K562 (cell line): Measurements from ENCODE around the gene CHCT1. TPM values are rescaled to one million over a fixed set of nuclear protein-coding genes. Genes with fewer than 3 reads are reported as not detected.
A peak's percentile ranks its signal among the peaks of the same experiment; 100 is the strongest.

Experiments
- CREM ChIP-seq: IDR thresholded peaks from 2 replicates; pipeline ENCODE4 v1.6.1; 2014; ENCODE audit warnings: antibody characterized with exemption, low read depth
- E2F3 ChIP-seq: fragments of 250-450 bp; sonication (Bioruptor Pico); IDR thresholded peaks from 2 replicates; pipeline ENCODE4 v1.4.0; 2020; ENCODE audit warnings: mild to moderate bottlenecking
- EWSR1 ChIP-seq: fragments of 450-650 bp; IDR thresholded peaks from 2 replicates; pipeline ENCODE4 v1.6.1; 2018; ENCODE audit warnings: borderline replicate concordance, mild to moderate bottlenecking, low read depth, moderate library complexity; ENCODE audit not compliant: partially characterized antibody
- MCM5 ChIP-seq: fragments of 450-650 bp; IDR thresholded peaks from 2 replicates; pipeline ENCODE4 v1.6.1; 2016; ENCODE audit warnings: low read depth
- ZBED1 ChIP-seq: IDR thresholded peaks from 2 replicates; pipeline ENCODE4 v1.6.1; 2014
- ZBTB17 ChIP-seq: fragments of 450-650 bp; formaldehyde crosslinking; IDR thresholded peaks from 2 replicates; pipeline ENCODE4 v1.4.0; 2020; ENCODE audit warnings: mild to moderate bottlenecking
- ZNF224 ChIP-seq: sonication (generic); formaldehyde crosslinking; IDR thresholded peaks from 2 replicates; pipeline ENCODE4 v1.8.0; 2022; ENCODE audit warnings: mild to moderate bottlenecking, missing genetic modification reagents
- polyA plus RNA-seq, 8 experiments: library from polyadenylated mRNA; depleted of rRNA in 4 of 8; stranded (reverse) in 5 of 8; unstranded in 3 of 8; fragments of >200 nt; fragmentation: Nextera tagmentation in 2 of 8; fragmentation: Illumina TruSeq in 1 of 8; extraction: Ambion mirVana in 2 of 8; extraction: Trizol in 1 of 8; gene quantifications; 2 replicates each; pipeline versions ENCODE4 v1.2.1 to v1.2.3, GENCODE V29; 2011 to 2014; ENCODE audit warnings: inconsistent platforms in 1 of 8, missing spikeins in 1 of 8
- total RNA-seq, 7 experiments: library from RNA; depleted of rRNA in 6 of 7; stranded (reverse); fragments of >200 nt in 6 of 7; fragmentation: Illumina TruSeq in 2 of 7; extraction: Trizol in 2 of 7; gene quantifications; 2 replicates each; pipeline versions ENCODE4 v1.2.1 to v1.2.3, GENCODE V29; 2011 to 2021; ENCODE audit warnings: low replicate concordance in 1 of 7
- TF ChIP-seq, protein P1 (sequence below): sonication (generic); formaldehyde crosslinking; IDR thresholded peaks from 2 replicates; pipeline ENCODE4 v1.8.1; 2023; ENCODE audit warnings: mild to moderate bottlenecking, missing genetic modification reagents
- TF ChIP-seq, protein P2 (sequence below): fragments of 450-650 bp; IDR thresholded peaks from 2 replicates; pipeline ENCODE4 v1.6.1; 2016; ENCODE audit warnings: antibody characterized with exemption
- TF ChIP-seq, protein P3 (sequence below): fragments of 200-600 bp; sonication (generic); IDR thresholded peaks from one replicate; pipeline ENCODE4 v1.6.1; 2012; ENCODE audit warnings: mild to moderate bottlenecking, low read depth, low read length, inconsistent platforms

The CHCT1 gene
- total and polyA plus RNA-seq, 9 of the 15 experiments (the other 6 are each of a cell fraction or from before 2014, with no cell fraction given), result not detected

DNA sequence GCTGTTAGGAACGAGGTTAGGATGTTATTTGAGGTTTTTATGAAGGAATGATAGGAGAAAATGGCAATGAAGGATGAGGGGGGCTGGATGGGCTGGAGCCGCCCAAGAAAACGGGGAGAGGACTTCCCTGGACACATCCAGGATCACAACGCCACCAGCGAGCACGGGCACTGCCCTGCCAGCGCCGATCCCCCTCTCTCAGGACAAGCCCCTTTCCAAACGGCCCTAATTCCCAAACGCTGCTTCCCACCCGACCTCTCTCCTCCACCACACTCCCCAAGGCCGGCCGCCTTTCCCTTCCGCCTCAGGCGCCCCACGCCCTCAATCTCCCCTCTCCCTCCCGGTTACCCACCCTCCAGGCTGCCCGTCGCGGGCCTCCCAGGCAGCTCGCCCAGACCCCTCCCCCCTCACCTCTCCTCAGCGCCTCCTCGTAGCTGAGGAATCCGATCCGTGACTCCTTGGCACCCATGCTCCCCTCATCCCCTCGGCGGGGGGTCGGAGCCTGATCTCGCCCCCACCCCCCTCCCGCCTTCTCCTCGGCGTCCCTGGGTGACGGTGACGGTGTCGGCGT, 30.7 kb upstream of the CHCT1 start (continued):
- TF ChIP-seq, protein P1, sequence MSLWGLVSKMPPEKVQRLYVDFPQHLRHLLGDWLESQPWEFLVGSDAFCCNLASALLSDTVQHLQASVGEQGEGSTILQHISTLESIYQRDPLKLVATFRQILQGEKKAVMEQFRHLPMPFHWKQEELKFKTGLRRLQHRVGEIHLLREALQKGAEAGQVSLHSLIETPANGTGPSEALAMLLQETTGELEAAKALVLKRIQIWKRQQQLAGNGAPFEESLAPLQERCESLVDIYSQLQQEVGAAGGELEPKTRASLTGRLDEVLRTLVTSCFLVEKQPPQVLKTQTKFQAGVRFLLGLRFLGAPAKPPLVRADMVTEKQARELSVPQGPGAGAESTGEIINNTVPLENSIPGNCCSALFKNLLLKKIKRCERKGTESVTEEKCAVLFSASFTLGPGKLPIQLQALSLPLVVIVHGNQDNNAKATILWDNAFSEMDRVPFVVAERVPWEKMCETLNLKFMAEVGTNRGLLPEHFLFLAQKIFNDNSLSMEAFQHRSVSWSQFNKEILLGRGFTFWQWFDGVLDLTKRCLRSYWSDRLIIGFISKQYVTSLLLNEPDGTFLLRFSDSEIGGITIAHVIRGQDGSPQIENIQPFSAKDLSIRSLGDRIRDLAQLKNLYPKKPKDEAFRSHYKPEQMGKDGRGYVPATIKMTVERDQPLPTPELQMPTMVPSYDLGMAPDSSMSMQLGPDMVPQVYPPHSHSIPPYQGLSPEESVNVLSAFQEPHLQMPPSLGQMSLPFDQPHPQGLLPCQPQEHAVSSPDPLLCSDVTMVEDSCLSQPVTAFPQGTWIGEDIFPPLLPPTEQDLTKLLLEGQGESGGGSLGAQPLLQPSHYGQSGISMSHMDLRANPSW (CRISPR knock-in tag), result no peak
- TF ChIP-seq E2F3 (no peak), ZBED1 (no peak), ZNF224 (CRISPR knock-in tag) (no peak), CREM (no peak; the same call in 1 of the 2 replicates), ZBTB17 (CRISPR knock-in tag) (no peak), MCM5 (no peak), EWSR1 (peak; percentile 25)
- TF ChIP-seq, protein P2, sequence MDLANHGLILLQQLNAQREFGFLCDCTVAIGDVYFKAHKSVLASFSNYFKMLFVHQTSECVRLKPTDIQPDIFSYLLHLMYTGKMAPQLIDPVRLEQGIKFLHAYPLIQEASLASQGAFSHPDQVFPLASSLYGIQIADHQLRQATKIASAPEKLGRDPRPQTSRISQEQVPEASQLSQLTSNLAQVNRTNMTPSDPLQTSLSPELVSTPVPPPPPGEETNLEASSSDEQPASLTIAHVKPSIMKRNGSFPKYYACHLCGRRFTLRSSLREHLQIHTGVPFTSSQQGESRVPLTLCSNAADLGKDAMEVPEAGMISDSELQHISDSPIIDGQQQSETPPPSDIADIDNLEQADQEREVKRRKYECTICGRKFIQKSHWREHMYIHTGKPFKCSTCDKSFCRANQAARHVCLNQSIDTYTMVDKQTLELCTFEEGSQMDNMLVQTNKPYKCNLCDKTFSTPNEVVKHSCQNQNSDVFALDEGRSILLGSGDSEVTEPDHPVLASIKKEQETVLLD, result no peak
- TF ChIP-seq, protein P3, sequence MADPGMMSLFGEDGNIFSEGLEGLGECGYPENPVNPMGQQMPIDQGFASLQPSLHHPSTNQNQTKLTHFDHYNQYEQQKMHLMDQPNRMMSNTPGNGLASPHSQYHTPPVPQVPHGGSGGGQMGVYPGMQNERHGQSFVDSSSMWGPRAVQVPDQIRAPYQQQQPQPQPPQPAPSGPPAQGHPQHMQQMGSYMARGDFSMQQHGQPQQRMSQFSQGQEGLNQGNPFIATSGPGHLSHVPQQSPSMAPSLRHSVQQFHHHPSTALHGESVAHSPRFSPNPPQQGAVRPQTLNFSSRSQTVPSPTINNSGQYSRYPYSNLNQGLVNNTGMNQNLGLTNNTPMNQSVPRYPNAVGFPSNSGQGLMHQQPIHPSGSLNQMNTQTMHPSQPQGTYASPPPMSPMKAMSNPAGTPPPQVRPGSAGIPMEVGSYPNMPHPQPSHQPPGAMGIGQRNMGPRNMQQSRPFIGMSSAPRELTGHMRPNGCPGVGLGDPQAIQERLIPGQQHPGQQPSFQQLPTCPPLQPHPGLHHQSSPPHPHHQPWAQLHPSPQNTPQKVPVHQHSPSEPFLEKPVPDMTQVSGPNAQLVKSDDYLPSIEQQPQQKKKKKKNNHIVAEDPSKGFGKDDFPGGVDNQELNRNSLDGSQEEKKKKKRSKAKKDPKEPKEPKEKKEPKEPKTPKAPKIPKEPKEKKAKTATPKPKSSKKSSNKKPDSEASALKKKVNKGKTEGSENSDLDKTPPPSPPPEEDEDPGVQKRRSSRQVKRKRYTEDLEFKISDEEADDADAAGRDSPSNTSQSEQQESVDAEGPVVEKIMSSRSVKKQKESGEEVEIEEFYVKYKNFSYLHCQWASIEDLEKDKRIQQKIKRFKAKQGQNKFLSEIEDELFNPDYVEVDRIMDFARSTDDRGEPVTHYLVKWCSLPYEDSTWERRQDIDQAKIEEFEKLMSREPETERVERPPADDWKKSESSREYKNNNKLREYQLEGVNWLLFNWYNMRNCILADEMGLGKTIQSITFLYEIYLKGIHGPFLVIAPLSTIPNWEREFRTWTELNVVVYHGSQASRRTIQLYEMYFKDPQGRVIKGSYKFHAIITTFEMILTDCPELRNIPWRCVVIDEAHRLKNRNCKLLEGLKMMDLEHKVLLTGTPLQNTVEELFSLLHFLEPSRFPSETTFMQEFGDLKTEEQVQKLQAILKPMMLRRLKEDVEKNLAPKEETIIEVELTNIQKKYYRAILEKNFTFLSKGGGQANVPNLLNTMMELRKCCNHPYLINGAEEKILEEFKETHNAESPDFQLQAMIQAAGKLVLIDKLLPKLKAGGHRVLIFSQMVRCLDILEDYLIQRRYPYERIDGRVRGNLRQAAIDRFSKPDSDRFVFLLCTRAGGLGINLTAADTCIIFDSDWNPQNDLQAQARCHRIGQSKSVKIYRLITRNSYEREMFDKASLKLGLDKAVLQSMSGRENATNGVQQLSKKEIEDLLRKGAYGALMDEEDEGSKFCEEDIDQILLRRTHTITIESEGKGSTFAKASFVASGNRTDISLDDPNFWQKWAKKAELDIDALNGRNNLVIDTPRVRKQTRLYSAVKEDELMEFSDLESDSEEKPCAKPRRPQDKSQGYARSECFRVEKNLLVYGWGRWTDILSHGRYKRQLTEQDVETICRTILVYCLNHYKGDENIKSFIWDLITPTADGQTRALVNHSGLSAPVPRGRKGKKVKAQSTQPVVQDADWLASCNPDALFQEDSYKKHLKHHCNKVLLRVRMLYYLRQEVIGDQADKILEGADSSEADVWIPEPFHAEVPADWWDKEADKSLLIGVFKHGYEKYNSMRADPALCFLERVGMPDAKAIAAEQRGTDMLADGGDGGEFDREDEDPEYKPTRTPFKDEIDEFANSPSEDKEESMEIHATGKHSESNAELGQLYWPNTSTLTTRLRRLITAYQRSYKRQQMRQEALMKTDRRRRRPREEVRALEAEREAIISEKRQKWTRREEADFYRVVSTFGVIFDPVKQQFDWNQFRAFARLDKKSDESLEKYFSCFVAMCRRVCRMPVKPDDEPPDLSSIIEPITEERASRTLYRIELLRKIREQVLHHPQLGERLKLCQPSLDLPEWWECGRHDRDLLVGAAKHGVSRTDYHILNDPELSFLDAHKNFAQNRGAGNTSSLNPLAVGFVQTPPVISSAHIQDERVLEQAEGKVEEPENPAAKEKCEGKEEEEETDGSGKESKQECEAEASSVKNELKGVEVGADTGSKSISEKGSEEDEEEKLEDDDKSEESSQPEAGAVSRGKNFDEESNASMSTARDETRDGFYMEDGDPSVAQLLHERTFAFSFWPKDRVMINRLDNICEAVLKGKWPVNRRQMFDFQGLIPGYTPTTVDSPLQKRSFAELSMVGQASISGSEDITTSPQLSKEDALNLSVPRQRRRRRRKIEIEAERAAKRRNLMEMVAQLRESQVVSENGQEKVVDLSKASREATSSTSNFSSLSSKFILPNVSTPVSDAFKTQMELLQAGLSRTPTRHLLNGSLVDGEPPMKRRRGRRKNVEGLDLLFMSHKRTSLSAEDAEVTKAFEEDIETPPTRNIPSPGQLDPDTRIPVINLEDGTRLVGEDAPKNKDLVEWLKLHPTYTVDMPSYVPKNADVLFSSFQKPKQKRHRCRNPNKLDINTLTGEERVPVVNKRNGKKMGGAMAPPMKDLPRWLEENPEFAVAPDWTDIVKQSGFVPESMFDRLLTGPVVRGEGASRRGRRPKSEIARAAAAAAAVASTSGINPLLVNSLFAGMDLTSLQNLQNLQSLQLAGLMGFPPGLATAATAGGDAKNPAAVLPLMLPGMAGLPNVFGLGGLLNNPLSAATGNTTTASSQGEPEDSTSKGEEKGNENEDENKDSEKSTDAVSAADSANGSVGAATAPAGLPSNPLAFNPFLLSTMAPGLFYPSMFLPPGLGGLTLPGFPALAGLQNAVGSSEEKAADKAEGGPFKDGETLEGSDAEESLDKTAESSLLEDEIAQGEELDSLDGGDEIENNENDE, result no peak
